Transverse colon (tissue), 4 donors: ENCODE data around the gene SMAD3.

Source experiments
- CTCF ChIP-seq, 5 experiments: fragments of 200-600 bp in 3 of 5; fragments of 450-650 bp in 2 of 5; sonication (generic) in 3 of 5; IDR thresholded peaks; 1 replicate in 2 of 5; 2 replicates in 3 of 5; pipeline ENCODE4 v1.5.1; 2016 to 2017; ENCODE audit warnings: antibody characterized with exemption in 5 of 5, inconsistent platforms in 3 of 5, mild to moderate bottlenecking in 2 of 5, moderate library complexity in 1 of 5
- POLR2AphosphoS5 ChIP-seq, 3 donors: sonication (generic); formaldehyde crosslinking; IDR thresholded peaks; one replicate each; pipeline ENCODE4 v1.6.1; 2016; ENCODE audit warnings: antibody characterized with exemption in 3 of 3

GRCh38 chr15:67174446-67174845 is 109.0 kb downstream of the SMAD3 start:
- no peak for TF ChIP-seq CTCF (IDR thresholded peaks at IDR 0.05)
- TF ChIP-seq POLR2AphosphoS5 (IDR thresholded peaks at IDR 0.05), result no peak
